OCI-LY1 (cell line): Measurements from ENCODE around the gene RASGRF2.

Source experiments
- EZH2 ChIP-seq: fragments of 200-600 bp; sonication (generic), shearing (Covaris generic); IDR thresholded peaks from 2 replicates; pipeline ENCODE4 v1.8.0; 2017; ENCODE audit warnings: borderline replicate concordance, mixed run types, mild to moderate bottlenecking, antibody characterized with exemption, low read length, moderate library complexity, mixed read lengths
- TF ChIP-seq, protein P1 (sequence below): fragments of 200-600 bp; sonication (generic), shearing (Covaris generic); IDR thresholded peaks from 2 replicates; pipeline ENCODE4 v1.5.1; 2017; ENCODE audit warnings: mild to moderate bottlenecking, antibody characterized with exemption, low read length, moderate library complexity, mixed read lengths

DNA sequence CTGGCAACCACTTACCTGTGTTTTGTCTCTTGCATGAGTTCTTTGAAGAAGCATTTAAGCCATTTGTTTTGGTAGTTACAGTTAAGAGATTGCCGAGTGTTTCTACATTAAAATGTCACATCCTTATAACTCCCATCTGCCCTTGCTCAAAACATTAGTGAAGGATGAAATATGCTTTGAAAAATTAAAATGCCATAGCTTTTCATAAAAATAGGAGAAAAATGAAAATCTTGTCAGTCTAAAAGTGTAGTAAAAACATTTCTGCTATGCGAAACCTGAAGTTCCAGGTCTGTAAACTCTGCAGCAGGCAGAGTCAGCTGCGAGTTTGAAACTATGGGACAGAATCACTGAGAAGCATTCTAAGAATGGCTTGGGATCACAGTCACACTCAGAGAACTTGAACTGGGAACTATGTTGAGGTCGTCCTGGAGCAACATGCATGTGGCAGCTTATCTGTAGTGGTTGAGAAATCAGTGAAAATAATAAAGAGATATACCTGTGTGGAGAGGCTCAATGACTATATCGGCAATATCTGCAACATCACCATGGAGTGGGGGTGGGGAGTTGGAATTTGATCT lies 67.4 kb downstream of the RASGRF2 start:
- TF ChIP-seq, protein P1, sequence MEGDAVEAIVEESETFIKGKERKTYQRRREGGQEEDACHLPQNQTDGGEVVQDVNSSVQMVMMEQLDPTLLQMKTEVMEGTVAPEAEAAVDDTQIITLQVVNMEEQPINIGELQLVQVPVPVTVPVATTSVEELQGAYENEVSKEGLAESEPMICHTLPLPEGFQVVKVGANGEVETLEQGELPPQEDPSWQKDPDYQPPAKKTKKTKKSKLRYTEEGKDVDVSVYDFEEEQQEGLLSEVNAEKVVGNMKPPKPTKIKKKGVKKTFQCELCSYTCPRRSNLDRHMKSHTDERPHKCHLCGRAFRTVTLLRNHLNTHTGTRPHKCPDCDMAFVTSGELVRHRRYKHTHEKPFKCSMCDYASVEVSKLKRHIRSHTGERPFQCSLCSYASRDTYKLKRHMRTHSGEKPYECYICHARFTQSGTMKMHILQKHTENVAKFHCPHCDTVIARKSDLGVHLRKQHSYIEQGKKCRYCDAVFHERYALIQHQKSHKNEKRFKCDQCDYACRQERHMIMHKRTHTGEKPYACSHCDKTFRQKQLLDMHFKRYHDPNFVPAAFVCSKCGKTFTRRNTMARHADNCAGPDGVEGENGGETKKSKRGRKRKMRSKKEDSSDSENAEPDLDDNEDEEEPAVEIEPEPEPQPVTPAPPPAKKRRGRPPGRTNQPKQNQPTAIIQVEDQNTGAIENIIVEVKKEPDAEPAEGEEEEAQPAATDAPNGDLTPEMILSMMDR: no peak
- no peak for TF ChIP-seq EZH2
